GM21825 (cell line): Measurements from ENCODE around the gene ACO2.
"Not testable (repeated sequence)": the region's sequence is repeated elsewhere in the genome, so short reads cannot be mapped to it uniquely, and the experiment has no call there.

Experiments
- ATAC-seq: cut with Tn5 transposase; IDR thresholded peaks from one replicate; pipeline ENCODE4 v1.9.1; 2021; ENCODE audit warnings: mild to moderate bottlenecking, moderate library complexity; ENCODE audit not compliant: unreplicated experiment

ACO2 gene

GRCh38 chr22:41468381-41469217 is at the start of gene ACO2, which contains the start of gene PHF5A:
TSS of gene ACO2 (plus strand) at chr22:41469117. CDS start at chr22:41469147, 30 bp downstream.
TSS of gene PHF5A (minus strand) at chr22:41468692. CDS start at chr22:41468653, 39 bp downstream.
- peak; percentile 77 for ATAC-seq

DNA sequence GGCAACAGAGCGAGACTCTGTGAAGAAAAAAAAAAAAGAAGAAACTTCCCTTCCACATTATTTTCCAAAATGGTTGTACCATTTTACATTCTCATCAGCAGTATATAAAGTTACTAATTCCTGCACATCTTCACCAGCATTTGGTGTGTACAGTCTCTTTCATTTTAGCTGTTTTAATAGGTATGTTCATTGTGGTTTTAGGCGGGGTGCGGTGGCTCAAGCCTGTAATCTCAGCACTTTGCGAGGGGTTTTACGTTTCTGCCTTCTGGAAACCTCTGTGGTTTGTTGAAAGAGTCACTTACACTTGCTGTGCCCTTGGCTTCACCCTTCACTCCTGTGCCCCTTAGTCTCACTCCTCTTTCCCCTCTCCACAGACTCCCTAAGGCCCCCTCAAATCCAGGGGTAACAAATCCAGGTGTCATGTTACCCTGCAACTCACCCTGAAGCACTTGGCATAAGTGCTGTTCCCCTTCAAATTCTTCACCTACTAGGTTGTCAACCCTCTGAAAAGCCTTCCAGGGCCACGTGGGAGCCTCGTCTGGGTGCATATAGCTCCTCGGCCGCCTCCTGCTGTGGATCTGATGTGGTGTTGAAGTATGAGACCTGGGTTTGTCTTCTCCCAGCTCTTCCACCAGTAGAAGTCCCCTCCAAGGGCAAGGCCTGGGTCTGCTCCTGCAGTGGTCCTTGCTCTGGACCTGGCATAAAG is 43.1 kb upstream of the ACO2 start:
- ATAC-seq = no peak

- no peak for ATAC-seq
Observed at GRCh38 chr22:41429232-41429950, 39.5 kb upstream of the ACO2 start.

GRCh38 chr22:41429951-41430332 is 39.0 kb upstream of the ACO2 start:
- no peak for ATAC-seq

GRCh38 chr22:41431656-41432055 is 37.3 kb upstream of the ACO2 start:
- no peak for ATAC-seq

GRCh38 chr22:41433480-41433879 is 35.4 kb upstream of the ACO2 start:
- not testable (repeated sequence) for ATAC-seq

DNA sequence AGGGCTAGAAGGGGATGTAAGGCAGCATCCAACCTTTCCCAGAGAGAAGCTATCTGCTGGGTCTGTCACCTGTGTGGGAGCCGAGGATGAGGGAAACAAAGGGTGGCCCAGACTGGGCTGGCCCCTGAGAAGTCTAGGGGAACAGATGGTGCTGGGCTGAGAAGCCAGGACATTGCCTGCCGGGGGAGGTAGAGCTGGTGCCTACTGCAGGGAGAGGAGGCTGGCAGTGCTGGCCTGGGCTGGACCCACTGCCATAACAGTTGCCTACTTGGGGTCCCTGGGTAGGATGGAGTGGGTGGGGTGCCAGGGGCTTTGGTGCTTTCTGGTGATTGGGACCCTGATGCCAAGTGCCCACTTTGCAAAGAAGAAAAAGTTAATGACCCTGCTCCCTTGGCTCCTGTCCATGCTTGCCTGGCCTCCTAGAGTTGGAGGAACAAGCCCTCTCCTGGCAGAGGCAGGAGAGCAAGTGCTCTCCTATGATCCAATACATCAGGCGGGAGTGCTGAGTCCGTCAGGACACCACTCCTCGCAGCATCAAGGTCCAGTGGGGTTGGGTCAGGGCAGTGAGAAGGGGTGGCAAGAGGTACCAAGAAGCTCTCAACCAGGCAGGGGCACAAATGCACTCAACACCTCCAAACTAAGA is 34.4 kb upstream of the ACO2 start:
- ATAC-seq = not testable (repeated sequence)

GRCh38 chr22:41435560-41435959 is 33.4 kb upstream of the ACO2 start:
- ATAC-seq = no peak

DNA sequence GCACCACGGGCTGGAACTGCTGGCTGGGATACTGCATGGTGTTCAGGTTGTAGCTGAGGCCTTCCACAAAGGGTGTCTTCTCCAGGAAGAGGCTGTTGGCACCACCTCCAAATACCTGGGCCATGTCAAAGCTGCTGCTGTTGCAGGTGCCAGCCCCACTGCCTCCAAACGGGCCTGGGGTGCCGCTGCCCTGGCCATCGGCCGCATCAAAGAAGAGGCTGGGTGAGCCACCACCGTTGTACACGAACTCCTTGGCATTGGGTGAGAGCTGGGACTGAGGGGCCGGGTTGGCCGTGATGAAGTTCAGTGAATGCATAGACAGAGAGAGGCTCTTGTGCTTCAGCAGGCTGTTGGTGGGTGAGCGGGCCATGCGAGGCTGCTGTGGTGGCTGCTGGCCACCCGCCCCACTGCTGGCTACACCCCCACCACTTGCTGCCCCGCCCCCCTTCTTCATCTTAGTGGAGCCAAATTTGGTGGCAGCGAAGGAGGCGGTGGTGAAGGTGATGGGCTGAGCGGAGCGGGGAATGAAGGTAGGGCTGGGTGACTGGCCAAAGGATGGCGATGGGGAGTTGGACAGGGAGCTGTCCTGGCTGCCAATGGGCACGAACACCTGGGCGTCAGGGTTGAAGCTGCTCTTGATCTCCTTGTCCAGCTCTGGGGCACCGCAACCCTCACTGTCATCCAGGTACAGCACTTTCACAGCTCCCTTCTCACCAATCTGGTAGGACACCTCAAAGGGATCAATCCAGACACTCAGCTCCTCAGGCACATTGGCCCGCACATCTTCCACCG is 32.4 kb upstream of the ACO2 start:
- no peak for ATAC-seq

DNA sequence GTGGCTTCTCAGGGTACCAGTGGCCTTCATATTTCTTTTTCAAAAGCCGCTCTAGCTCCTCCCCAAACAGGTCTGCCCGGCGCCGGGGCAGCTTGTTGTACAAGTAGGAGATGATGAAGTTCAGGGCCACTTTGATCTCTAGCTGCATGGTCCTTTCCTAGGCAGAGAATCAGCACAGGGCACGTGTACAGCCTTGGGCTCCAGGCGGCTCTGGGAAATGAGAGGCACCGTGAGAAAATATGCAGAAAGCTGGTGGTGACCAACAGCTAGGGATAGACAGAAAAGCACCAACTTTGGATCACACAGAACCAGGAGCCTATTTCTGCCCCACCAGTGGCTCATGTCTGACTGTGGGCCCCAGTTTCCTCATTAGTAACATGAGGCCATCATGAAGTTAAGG is 31.7 kb upstream of the ACO2 start:
- ATAC-seq = no peak

DNA sequence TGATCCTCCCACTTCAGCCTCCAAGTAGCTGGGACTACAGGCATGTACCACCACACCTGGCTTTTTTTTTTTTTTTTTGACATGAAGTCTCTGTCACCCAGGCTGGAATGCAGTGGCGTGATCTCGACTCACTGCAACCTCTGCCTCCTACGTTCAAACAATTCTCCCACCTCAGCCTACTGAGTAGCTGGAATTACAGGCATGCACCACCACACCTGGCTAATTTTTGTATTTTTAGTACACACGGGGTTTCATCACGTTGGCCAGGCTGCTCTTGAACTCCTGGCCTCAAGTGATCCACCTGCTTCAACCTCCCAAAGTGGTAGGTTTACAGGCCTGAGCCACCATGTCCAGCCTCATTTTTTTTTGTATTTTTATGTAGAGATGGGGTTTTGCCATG is 28.4 kb upstream of the ACO2 start:
- ATAC-seq = not testable (repeated sequence)

GRCh38 chr22:41442240-41442792 is 26.6 kb upstream of the ACO2 start:
- ATAC-seq = no peak

DNA sequence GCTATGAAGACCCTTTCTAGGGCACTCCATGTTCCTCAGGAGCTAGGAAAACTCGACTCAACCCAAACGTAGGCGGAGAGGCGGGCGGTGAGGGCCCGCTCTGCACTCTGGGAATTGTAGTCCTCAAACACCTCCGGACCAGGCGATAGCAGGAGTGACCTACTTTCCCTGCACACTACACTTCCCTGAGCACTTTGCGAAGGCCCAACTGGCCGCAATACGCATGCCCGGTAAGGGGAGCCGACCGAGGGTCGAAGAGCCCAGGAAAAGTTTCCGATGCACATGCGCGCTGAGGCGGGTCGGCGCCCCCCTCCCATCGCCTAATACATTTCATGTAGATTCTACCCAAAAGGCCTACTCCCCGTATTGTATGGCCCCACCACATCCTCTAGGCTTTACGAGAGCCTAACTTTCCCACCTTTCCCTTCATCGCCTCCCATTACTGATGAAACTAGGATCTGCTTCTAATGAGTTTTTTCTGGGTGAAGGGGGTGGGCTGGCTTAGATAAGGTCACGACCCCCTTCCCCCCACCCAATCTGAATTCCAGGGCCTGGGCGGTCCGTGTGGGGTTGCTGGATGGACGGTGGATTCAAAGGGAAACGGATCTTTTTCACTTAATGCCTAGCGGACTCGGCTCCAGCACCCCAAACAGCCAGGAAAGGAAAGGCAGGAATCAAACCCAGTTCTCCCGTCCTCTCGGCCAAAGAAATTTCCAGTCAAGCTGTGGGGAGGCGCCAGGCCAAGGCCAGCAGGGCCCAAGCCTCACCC is 24.4 kb upstream of the ACO2 start:
- peak; percentile 38 for ATAC-seq

GRCh38 chr22:41445129-41446056 is 23.5 kb upstream of the ACO2 start:
- ATAC-seq = no peak

DNA sequence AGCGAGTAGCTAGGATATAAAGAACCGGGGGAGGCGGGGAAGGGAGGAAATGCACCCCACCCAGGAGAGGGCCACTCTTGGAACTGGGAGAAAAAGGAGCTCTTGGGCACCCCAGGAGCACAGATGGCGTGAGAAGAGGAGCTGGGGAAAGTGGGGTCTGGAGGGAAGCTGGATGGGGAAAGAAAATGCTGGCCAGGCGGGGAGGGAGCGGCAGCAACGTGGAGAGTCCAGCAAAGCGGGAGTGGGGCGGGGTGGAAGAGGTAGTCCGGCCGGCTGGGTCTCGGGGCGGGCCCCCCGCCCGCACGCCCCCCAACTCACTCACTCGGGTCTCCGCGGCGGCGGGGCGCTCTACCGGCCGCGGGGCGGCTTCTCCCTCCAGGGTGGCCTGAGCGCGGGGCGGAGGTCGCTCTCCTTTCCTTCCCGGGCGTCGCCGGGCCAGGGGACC is 22.8 kb upstream of the ACO2 start:
- ATAC-seq = no peak

- peak; percentile 41 for ATAC-seq
Observed at GRCh38 chr22:41446639-41447434, 22.1 kb upstream of the ACO2 start, which contains the start of gene TOB2. TSS of gene TOB2 (minus strand) at chr22:41446801. CDS start at chr22:41437345, 9,456 bp downstream.
